Fibroblast of gingiva (primary cell): ENCODE results near the gene NCOA1.
"Not testable (repeated sequence)": the region's sequence is repeated elsewhere in the genome, so short reads cannot be mapped to it uniquely, and the experiment has no call there.

Experiments used
- DNase-seq: peaks from one replicate; pipeline ENCODE4 v3.0.0-alpha.2; 2011; ENCODE audit warnings: low read depth

Gene NCOA1

GRCh38 chr2:24539258-24539657 lies 48.2 kb downstream of the NCOA1 start:
- no peak for DNase-seq

GRCh38 chr2:24540011-24540477 lies 49.0 kb downstream of the NCOA1 start:
- no peak for DNase-seq

- no peak for DNase-seq
Measured at GRCh38 chr2:24541621-24542020, 50.6 kb downstream of the NCOA1 start.

DNA sequence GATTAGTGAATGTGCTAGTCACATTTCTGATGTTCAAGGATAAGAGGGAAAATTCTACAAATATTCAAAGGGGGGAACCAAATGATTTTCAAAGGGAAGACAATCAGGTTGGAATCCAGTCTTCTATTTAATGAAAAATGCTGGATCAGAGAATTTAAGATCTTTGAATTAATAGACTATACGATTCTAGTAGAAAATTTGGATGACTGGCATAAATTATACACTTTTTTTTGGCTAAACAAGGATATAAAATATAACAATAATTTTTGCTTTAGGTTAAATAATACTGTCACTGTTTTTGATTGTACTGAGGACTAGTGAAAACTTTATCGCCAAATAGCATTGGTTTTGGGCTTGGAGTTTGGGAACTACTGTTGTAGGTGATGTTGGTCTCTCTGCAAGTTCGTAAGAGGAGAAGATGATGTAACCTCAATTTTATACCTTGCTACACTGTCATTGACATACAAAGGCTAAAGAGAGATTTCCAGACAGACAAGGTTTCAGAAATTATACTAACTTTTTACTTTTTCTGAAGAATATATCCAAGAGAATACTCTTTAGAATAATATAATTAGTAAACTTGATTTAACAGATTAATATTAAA lies 51.3 kb downstream of the NCOA1 start:
- DNase-seq = no peak

- no peak for DNase-seq
Measured at GRCh38 chr2:24543252-24543651, 52.2 kb downstream of the NCOA1 start.

GRCh38 chr2:24544456-24545115 lies 53.5 kb downstream of the NCOA1 start:
- DNase-seq = no peak

DNA sequence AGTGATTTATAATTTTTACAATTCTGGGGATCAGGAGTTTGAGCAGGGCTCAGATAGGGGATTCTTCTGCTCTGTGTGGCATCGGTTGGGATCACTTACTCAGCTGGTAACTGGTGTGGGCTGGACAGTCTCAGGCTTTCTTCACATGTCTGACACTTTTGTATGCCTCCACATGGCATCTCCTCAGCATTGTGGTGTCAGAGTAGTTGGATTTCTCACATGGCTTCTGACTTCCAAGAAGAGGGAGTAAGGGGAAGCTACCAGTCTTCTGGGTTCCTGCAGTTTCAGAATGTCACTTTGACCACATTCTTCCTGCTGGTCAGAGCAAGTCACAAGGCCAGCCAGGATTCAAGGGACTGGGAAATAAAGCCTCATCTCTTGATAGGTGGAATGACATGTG lies 55.6 kb downstream of the NCOA1 start:
- no peak for DNase-seq

GRCh38 chr2:24548058-24548457 lies 57.0 kb downstream of the NCOA1 start:
- DNase-seq = no peak

- DNase-seq = not testable (repeated sequence)
Measured at GRCh38 chr2:24550301-24550700, 59.2 kb downstream of the NCOA1 start.

GRCh38 chr2:24551016-24551415 lies 60.0 kb downstream of the NCOA1 start:
- no peak for DNase-seq

DNA sequence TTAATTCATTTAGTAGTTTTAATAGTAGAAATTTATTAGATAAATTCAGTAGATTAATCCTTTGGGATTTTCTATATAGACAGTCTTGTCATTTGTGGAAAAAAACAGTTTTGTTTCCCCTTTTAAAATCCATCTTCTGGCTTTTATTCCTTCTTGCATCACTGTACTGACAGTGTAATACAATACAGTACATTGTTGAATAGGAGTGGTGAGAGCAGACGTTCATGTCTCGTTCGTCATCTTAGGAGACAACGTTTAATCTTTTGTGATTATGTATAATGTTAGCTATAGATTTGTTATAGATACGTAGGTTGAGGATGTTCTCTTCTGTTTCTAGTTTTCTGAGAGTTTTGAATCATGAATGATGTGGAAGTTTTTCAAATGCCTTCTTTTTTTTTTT lies 61.8 kb downstream of the NCOA1 start:
- DNase-seq = no peak

DNA sequence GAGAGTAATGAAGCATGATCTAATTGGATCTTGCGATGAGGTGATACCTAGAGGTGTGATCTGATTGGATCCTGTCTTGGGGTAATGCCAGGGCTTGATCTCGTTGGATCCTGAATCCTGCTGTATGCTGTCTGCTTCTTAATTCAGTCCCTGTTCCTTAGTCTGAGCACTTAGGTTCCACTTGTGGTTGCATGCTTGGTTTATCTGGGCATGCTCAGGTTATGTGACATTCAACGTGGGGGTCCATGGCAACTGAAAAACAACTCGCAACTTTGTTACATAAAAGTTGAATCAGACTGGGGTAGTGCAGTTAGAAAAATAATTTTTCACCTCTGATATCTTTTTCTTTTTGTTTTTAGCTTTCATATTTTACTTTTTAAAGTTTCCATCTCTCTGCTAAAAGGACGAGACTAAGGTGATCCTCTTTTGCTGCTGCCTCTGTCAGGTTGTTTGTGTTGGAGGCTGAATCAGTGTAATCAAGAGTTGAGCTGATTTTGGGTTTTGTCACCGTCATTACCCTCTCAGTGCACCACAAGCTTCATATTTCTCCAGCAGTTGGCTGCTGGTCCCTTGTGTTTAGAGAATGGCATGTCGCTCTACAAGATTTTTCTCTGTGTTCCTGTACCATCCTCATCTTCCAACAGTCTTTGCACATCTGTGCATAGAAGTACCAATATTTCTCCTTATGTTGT lies 67.9 kb downstream of the NCOA1 start:
- no peak for DNase-seq

DNA sequence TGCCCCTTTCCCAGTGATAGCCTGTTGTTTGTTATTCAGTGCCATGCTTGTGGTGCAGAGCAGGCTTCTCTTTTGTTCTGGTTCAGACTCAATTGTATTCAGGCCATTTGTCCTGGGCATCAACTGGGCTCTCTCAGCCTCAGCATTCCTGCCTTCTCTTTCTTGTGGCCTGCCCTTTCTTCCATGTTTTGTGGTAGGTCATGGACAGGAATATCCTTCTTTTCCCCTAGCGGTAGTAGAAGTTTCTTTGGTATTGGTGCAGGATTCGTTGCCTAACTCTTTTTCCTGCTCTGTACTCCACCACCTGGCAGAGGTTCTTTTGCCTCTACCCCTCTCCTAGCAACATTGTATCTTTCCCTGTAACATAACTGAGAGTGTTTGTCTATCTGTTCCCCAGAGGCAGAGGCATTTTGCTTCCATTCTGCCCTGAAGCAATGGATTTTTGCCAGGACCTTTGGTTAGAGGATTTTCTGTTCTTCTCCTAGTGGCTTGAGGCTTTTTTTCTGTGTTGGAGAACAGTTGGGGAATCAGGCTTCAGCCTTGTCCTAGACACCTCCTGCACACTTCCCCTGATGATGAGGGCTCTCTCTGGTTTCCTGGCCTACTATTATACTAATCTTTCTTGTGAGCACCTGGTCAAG lies 68.5 kb downstream of the NCOA1 start:
- DNase-seq = peak; percentile 83

GRCh38 chr2:24565537-24565936 lies 74.5 kb downstream of the NCOA1 start:
- no peak for DNase-seq

DNA sequence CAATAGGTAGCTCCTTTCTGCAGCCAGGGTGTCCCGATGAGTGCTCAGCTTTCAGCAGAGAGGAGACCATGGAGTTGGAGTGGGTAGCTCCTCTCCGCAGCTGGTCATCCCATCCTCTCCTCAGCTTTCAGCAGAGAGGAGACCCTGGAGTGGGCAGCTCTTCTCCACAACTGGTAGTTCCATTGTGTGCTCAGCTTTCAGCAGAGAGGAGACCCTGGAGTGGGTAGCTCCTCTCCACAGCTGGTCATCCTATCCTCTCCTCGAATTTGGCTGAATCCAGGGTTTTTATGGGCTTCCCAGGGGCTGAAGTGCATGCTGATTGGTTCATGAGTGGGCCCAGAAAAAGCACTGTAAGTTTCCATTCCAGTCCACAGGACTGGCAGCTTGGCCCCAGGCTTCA lies 75.2 kb downstream of the NCOA1 start:
- no peak for DNase-seq

DNA sequence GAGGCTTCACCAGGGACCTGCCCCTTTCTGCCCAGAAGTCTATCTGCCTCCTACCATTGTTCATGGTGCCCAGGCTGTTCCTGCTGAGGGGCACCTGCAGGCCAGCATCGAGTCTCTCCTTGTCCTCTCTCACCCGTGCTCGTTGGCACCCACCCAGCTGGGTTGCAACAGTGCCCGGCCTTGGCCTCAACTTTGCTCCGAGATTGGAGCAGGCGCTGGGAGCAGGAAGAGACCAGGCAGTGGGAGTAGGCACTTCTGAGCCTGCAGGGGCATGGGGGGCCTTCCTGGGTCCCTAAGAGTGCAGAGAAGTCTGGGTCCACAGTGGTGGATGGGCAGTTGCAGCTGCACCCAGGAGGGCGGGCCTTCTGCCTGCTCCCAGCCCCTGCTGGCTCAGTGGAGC lies 75.6 kb downstream of the NCOA1 start:
- no peak for DNase-seq

GRCh38 chr2:24568551-24568950 lies 77.5 kb downstream of the NCOA1 start:
- no peak for DNase-seq

DNA sequence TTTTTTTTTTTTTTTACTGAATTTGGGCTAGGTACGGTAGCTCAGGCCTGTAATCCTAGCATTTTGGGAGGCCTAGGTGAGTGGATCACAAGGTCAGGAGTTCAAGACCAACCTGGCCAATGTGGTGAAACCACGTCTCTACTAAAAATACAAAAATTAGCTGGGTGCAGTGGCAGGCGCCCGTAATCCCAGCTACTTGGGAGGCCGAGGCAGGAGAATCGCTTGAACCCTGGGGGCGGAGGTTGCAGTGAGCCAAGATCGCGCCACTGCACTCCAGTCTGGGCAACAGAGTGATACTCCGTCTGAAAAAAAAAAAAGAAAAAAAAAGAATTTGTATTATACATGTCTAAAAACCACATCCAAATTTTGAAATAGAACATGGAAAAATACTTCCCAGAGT lies 78.5 kb downstream of the NCOA1 start:
- not testable (repeated sequence) for DNase-seq

- no peak for DNase-seq
Measured at GRCh38 chr2:24570225-24570624, 79.2 kb downstream of the NCOA1 start.

- no peak for DNase-seq
Measured at GRCh38 chr2:24571828-24572442, 80.9 kb downstream of the NCOA1 start.

GRCh38 chr2:24576146-24576545 lies 85.1 kb downstream of the NCOA1 start:
- DNase-seq = no peak

GRCh38 chr2:24576617-24577016 lies 85.6 kb downstream of the NCOA1 start:
- DNase-seq = no peak
